ENCODE measurements around the gene MEIS2.
A peak's percentile ranks its signal among the peaks of the same experiment; 100 is the strongest.

Gene MEIS2

DNA sequence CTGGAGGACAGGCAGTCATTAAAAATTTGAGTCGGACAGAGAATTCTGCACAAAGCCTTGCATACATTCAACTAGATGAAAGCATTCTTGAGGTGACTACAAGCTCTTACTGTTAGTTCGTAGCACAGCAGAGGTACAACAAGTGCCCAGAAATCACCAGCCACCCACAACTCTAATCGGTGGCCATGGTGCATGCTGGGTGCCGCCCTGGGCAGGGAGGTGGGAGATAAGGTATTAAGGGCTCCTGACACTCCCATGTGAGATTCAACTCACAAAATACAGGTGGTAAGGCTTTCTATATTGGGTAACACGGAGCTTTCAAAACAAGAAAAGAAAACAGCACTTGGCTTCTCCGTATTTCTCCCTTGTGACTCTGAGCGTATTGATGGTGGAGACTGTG, 66.0 kb downstream of the MEIS2 start:
- Histone ChIP-seq H3K4me3 (ENCODE audit: low read depth, low read length, poor library complexity, severe bottlenecking) (peak overlapping the region; percentile 36), H3K79me2 (ENCODE audit: insufficient read depth, low read length) (no peaks in the 10 kb centered on the region), H3F3A (ENCODE audit: insufficient read depth, low read length) (peaks cover 8% of the 10 kb centered on the region; the same call in 1 of the 2 replicates), H2AFZ (ENCODE audit: low read length) (no peak overlapping the region), H3K36me3 (ENCODE audit: insufficient read depth, low read length) (peaks cover 41% of the 10 kb centered on the region; the same call in 1 of the 2 replicates), H3K9me3 (ENCODE audit: low read length) (no peaks in the 10 kb centered on the region), H3K27ac (ENCODE audit: low read depth, low read length, poor library complexity, severe bottlenecking) (peak overlapping the region; percentile 99), H3K9me2 (ENCODE audit: low read depth, low read length) (no peaks in the 10 kb centered on the region), H3K4me1 (ENCODE audit: insufficient read depth, low read length, severe bottlenecking) (peaks cover 83% of the 10 kb centered on the region), H3K9ac (ENCODE audit: low read length) (peak overlapping the region; percentile 45), H4K20me1 (ENCODE audit: insufficient read depth, low read length) (no peaks in the 10 kb centered on the region), H3K4me2 (ENCODE audit: low read length) (peak overlapping the region; percentile 60), H3K27me3 (ENCODE audit: insufficient read depth, low read length) (no peaks in the 10 kb centered on the region)
- TF ChIP-seq, protein P1, sequence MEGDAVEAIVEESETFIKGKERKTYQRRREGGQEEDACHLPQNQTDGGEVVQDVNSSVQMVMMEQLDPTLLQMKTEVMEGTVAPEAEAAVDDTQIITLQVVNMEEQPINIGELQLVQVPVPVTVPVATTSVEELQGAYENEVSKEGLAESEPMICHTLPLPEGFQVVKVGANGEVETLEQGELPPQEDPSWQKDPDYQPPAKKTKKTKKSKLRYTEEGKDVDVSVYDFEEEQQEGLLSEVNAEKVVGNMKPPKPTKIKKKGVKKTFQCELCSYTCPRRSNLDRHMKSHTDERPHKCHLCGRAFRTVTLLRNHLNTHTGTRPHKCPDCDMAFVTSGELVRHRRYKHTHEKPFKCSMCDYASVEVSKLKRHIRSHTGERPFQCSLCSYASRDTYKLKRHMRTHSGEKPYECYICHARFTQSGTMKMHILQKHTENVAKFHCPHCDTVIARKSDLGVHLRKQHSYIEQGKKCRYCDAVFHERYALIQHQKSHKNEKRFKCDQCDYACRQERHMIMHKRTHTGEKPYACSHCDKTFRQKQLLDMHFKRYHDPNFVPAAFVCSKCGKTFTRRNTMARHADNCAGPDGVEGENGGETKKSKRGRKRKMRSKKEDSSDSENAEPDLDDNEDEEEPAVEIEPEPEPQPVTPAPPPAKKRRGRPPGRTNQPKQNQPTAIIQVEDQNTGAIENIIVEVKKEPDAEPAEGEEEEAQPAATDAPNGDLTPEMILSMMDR (IDR thresholded peaks at IDR 0.05; ENCODE audit: low read length), result no peak
- no peak for TF ChIP-seq EZH2 (IDR thresholded peaks at IDR 0.05; ENCODE audit: borderline replicate concordance, low read length)

DNA sequence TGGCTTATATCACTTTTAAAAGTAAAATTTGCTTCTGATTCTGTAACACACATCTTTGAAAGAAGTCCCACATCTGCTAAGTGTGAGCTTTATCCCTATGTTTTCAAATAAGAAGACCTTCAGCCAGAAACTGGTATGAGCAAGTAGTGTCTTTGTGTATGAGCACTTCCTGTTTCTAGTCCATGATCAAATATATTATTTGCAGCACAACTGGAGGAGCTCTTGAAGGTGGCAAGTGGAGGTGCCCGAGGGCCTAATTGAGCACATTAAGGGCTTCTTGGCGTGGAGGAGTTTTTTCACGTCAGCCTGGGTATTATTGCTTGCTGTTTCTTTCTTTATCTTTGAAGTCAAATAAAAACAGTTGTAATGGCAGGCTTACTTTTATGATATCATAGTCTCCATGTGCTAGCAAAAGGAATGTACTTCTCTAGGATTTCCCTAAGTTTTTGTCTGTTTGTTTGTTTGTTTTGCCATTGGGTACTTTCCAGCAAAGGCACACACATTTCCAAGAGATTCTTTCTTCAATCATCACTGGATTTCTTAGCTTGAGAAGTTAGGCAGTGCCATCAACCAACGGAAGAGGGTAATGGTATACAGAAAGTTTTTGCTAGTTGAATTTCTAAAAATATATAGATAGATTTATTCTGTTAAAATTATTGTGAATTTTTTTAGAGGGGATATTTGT, 68.1 kb downstream of the MEIS2 start:
- Histone ChIP-seq H3K4me3 (ENCODE audit: low read depth, low read length, poor library complexity, severe bottlenecking) (no peak overlapping the region), H3F3A (ENCODE audit: insufficient read depth, low read length) (peaks cover 8% of the 10 kb centered on the region; the same call in 1 of the 2 replicates), H4K20me1 (ENCODE audit: insufficient read depth, low read length) (no peaks in the 10 kb centered on the region), H3K9me2 (ENCODE audit: low read depth, low read length) (no peaks in the 10 kb centered on the region), H3K36me3 (ENCODE audit: insufficient read depth, low read length) (peaks cover 47% of the 10 kb centered on the region; the same call in 1 of the 2 replicates), H3K4me1 (ENCODE audit: insufficient read depth, low read length, severe bottlenecking) (peaks cover 61% of the 10 kb centered on the region), H2AFZ (ENCODE audit: low read length) (no peak overlapping the region), H3K27ac (ENCODE audit: low read depth, low read length, poor library complexity, severe bottlenecking) (peak overlapping the region; percentile 63), H3K79me2 (ENCODE audit: insufficient read depth, low read length) (no peaks in the 10 kb centered on the region), H3K9ac (ENCODE audit: low read length) (no peak overlapping the region), H3K4me2 (ENCODE audit: low read length) (no peak overlapping the region), H3K27me3 (ENCODE audit: insufficient read depth, low read length) (no peaks in the 10 kb centered on the region), H3K9me3 (ENCODE audit: low read length) (no peaks in the 10 kb centered on the region)
- TF ChIP-seq, protein P1 (IDR thresholded peaks at IDR 0.05; ENCODE audit: low read length), result no peak
- TF ChIP-seq EZH2 (IDR thresholded peaks at IDR 0.05; ENCODE audit: borderline replicate concordance, low read length), result no peak

DNA sequence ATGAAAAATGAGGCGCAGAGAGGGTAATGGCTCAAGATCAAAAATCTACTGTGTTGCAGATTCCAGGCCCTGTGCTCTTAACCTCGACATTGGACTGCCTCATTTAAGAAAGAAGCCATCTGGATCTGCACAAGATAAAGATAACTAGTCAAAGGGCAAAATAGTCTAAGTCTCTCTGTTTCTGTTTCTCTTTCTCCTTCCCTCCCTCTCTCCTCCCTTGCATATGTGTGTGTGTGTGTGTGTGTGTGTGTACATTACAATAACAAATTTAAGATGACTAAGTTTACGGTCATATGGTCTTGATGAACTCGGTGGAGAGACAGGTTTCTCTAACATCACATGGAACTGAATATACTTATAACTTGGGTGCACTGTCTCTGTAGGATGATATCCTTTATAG, 69.2 kb downstream of the MEIS2 start:
- Histone ChIP-seq H3K9me3 (ENCODE audit: low read length) (no peaks in the 10 kb centered on the region), H3K27ac (ENCODE audit: low read depth, low read length, poor library complexity, severe bottlenecking) (peak overlapping the region; percentile 63), H3K4me2 (ENCODE audit: low read length) (no peak overlapping the region), H3K27me3 (ENCODE audit: insufficient read depth, low read length) (no peaks in the 10 kb centered on the region), H3F3A (ENCODE audit: insufficient read depth, low read length) (peaks cover 8% of the 10 kb centered on the region; the same call in 1 of the 2 replicates), H3K9me2 (ENCODE audit: low read depth, low read length) (no peaks in the 10 kb centered on the region), H4K20me1 (ENCODE audit: insufficient read depth, low read length) (no peaks in the 10 kb centered on the region), H3K9ac (ENCODE audit: low read length) (no peak overlapping the region), H3K79me2 (ENCODE audit: insufficient read depth, low read length) (no peaks in the 10 kb centered on the region), H3K36me3 (ENCODE audit: insufficient read depth, low read length) (peaks cover 40% of the 10 kb centered on the region; the same call in 1 of the 2 replicates), H3K4me3 (ENCODE audit: low read depth, low read length, poor library complexity, severe bottlenecking) (no peak overlapping the region), H2AFZ (ENCODE audit: low read length) (no peak overlapping the region), H3K4me1 (ENCODE audit: insufficient read depth, low read length, severe bottlenecking) (peaks cover 51% of the 10 kb centered on the region)
- no peak for TF ChIP-seq EZH2 (IDR thresholded peaks at IDR 0.05; ENCODE audit: borderline replicate concordance, low read length)
- TF ChIP-seq, protein P1 (IDR thresholded peaks at IDR 0.05; ENCODE audit: low read length), result no peak

Data from OCI-LY1 (cell line).